ENCODE measurements around the gene HIVEP3.

DNA sequence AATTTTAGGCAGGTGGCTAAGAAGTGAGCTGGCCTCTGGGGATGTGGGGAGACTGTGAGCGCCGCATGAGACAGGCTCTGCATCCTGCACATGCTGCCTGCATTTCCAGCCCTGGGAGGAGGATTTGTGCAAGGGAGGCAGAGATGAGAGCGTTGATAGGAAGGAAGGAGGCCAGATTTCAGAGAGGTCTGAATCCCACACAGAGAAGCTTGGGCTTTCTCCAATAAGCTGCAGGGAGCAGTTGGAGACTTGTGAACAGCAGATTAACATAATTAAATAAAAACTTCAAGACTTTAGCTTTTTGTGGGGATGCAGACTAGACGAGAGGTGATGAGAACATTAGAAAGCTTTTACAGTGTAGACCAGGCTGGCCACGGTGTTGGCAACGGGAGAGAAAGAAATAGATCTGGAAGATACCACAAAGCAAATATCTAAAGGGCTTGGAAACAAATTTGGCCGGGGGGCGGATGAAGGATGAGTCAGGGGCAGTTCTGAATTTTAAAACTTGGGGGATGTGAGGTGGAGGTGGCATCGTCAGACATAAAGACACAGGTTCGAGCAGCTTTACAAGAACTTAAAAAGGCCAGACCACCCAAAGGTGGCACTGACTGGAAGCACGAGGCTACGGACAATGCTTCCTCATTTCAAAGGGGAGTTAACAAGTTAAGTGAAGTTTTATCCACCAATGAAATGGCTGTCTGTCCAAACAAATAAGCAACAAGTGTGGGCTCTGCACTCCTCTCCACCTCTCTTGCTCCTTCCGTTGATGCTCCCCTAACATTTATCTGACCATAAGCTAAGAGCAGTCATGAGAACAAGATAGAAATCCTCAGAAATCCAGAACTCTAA lies 57.0 kb downstream of the HIVEP3 start:
- TF ChIP-seq POLR2A (IDR thresholded peaks at IDR 0.05; ENCODE audit: low read length) (no peak), GATA1 (IDR thresholded peaks at IDR 0.05; ENCODE audit: low read depth, low read length) (no peak)

All from erythroblast (primary cell).